GM19372 (cell line): ENCODE data around the gene MTHFD2L.

Experiments
- ATAC-seq: cut with Tn5 transposase; IDR thresholded peaks from one replicate; pipeline ENCODE4 v1.9.1; 2021; ENCODE audit warnings: mild to moderate bottlenecking, low read depth, moderate library complexity; ENCODE audit not compliant: unreplicated experiment

The MTHFD2L gene

DNA sequence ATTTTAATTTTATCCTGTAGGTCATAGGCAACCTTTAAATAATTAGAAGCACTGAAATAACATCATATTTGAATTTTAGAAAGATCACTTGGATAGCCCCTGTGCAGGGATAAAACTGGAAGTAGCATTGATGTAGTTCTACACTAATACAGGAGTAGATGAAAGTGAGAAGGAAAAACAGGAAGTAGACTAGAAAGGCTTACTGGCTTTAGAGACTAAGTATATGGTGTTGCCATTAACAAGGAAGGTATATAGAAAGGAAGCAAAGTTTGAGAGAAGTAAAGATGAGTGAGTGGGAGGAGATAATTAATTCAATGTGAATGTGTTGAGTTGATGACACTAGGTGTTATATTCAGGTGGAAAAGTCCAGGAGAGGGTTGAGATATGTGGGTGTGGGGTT is 77.2 kb downstream of the MTHFD2L start:
- ATAC-seq, result peak; percentile 64

GRCh38 chr4:74237425-74237966 is 79.6 kb downstream of the MTHFD2L start:
- no peak for ATAC-seq

DNA sequence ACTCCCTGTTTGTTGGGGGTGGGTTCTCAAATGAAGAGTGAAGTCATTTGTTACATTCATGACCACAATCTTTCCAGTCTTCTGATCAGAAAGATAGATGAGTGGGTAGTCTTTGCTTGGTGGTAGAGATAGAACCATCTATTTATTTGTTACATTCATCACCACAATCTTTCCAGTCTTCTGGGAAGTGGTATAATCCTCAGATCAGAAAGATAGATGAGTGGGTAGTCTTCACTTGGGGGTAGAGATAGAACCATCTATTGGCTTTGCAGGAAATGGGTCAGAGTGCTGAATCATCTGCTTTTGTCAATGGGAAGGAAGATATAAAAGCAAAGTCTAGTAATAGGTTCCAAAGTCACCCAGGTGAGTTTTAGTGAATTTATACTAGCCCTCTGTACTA is 86.1 kb downstream of the MTHFD2L start:
- ATAC-seq, result no peak

- no peak for ATAC-seq
These were observed 95.0 kb downstream of the MTHFD2L start for GRCh38 chr4:74252933-74253332.

DNA sequence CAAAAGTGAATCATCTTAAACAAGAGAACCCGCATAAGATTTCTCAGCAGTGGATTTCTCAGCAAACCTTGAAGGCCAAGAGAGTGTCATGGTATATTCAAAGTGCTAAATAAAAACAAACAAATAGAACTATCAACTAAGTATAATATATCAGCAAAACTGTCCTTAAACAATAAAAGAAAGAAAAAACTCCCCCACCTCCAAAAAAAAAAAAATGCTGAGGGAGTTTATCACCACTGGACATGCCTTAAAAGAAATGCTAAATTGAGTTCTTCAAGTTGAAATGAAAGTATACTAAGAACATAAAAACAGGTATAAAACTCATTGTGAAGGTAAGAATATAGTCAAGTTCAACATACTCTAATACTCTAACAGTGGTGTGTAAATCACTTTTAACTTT is 96.5 kb downstream of the MTHFD2L start:
- no peak for ATAC-seq

- ATAC-seq, result no peak
These were observed 97.2 kb downstream of the MTHFD2L start for GRCh38 chr4:74255096-74255495.

- ATAC-seq, result no peak
These were observed 101.0 kb downstream of the MTHFD2L start for GRCh38 chr4:74258963-74259362.

DNA sequence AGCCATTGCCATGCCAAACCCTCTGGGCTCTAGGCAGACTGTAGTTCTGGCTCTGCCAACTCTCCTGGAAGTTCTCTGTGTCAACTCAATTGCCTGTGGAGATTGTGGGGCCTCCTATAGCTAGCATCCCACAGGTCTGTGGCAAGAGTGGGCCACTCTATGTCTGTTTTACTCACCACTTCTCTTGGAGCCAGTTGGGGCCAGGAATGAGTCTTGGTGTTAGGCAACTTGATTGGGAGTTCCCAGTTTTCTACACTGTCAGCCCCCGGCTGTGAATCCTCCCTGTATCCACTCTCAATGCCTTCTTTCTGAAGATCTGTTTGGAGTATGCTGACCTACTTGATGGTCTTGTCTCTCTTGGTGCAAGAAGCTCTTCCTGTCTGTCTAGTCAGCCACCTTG is 102.1 kb downstream of the MTHFD2L start:
- ATAC-seq, result no peak

- no peak for ATAC-seq
These were observed 104.6 kb downstream of the MTHFD2L start for GRCh38 chr4:74262522-74262921.

DNA sequence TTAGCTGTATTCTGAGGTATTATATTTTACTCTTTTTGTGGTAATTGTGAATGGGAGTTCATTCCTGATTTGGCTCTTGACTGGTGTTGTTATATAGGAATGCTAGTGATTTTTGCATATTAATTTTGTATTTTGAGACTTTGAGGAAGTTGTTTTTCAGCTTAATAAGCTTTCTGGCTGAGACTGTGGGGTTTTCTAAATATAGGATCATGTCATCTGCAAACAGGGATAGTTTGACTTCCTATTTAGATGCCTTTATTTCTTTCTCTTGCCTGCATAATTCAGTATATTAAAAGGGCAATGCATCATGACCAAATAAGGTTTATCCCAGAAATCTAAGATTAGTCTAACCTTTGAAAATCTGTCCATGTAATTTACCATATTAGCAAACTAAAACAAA is 105.6 kb downstream of the MTHFD2L start:
- no peak for ATAC-seq

GRCh38 chr4:74266081-74266480 is 108.2 kb downstream of the MTHFD2L start:
- ATAC-seq, result no peak

DNA sequence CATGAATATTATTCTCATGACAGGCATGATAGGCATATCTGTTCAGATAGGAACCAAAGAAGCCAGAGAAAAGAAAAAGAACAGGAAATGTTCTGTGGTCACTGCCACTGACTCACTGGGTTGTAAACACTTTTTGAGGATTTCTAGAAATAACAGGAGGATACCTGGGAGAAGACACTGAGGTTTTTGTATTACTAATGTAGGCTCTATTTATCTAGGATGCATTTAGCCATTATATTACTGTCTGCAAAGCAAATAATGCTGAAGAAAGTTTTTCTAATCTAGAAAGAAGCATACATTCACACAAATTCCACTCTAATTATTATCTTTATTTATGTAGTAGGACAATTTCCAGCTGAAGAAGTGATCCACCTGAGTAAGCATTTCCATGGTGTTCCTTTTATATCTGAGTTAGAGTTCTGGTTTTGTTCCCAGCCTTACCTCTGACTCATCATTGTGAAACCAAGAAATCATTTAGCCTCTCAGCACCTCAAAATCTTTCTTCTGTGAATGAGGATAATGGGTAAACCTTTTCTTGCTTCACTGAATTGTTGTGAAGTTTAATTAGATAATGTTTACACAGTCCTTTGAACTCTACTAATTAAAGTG is 110.2 kb downstream of the MTHFD2L start:
- ATAC-seq, result no peak

GRCh38 chr4:74268643-74269042 is 110.7 kb downstream of the MTHFD2L start:
- no peak for ATAC-seq

DNA sequence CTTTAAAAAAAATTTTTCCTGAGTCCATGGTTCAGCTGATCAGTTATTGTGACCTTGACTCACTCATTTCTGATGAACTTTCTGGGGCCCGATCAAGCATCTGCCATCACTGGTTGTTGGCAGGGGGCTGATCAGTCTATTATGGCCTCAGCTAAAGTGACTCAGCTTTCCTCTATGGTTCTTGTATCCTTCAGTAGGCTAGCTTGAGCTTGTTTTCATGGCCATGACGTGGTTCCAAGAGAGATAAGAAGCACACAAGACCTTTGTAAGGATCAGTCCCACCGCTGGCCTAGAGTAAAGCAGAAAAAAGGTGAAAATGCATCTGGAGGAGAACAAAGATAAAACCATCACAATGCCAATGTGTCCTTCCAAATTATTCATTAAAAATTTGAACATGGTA is 120.6 kb downstream of the MTHFD2L start:
- no peak for ATAC-seq

DNA sequence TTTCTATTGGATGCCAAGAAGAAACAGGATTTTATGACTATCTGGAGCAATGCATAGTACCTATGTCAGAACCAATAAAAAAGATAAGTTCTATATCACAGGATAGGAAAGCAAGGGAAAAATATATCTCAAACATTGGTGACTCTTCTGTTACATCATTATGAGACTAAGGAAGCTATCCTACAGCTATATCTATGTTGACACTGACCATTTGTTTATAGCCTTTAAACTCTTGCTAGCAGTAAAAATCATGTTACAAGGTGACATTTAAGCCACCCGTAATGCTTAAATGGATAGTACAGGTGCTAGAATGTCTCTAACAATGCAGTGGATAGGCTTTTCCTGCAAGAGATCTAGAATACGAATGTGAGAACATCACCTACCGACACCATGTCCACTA is 121.8 kb downstream of the MTHFD2L start:
- ATAC-seq, result no peak

DNA sequence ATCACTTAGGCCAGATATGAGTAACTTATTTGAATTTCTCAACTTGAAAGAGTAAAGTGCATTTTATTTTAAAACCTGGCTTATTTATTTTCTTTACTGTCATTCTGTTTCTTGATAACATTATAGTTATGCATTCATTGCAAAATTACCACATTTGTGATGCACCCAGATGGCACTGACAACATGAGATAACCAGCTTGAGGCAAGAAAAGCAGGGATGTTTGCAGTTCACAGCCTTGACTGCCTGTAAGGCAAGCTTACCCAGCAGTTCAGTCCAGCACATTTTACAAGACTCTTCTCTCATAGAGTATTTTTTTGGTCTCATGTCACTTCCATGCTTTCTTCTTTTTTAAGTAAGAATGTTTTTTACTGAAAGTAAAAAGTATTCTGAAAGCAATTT is 125.0 kb downstream of the MTHFD2L start:
- no peak for ATAC-seq

DNA sequence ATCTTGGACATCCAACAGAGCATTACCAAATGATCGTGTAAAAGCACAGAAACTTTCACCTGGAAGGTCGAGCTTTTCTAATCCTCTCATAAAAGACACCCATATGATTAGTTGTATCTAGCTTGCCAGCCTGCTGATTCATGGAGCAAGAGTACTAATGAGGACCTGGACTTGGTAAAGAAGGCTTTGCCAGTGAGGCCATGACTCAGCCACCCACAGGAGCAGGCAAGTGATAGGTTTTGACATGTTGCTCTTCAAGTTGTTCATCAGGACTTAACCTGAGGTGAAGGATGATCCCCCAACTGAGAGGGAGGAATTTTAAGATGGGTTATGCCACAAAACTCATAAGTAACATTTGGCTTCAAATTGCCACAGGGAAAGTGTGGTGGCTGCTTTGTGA is 125.7 kb downstream of the MTHFD2L start:
- no peak for ATAC-seq

- no peak for ATAC-seq
These were observed 126.1 kb downstream of the MTHFD2L start for GRCh38 chr4:74284053-74284452.

GRCh38 chr4:74287164-74287563 is 129.2 kb downstream of the MTHFD2L start:
- no peak for ATAC-seq

DNA sequence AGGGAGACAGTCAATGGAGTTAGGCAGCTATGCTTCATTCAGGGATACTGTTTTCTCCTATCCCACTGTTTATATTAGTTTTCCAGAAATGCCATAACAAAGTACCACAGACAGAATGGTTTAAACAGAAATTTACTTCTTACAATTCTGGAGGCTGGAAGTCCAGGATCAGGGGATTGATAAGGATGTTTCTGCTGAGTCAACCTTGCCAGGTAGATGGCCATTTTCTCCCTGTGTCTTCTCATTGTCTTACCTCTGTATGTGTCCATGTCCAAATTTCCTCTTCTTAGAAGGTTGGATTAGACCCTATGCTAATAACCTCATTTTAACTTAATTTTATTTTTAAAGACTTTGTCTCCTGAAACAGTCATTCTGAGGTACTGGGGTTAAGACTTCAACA is 129.9 kb downstream of the MTHFD2L start:
- ATAC-seq, result no peak

DNA sequence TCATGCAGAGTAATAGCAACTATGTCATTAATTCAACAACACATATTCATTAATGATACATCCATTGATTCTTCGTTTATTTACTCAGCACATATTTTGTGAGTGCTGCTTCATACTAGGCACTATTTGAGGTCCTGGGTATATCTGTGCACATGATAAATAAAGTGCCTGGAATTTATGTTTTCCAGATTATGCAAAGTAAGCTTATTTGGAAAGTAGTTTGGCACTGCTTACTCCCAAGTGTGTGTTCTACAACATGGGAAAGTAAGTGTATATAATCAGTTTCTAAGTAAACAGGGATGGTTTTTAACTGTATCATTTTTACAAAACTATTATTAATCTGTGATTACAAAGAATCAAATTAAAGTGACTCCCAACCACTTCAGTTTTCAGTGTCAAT is 133.6 kb downstream of the MTHFD2L start:
- no peak for ATAC-seq

GRCh38 chr4:74292111-74292870 is 134.4 kb downstream of the MTHFD2L start:
- ATAC-seq, result no peak
